HepG2 (cell line): ENCODE measurements around the gene ZBTB4. TPM values are rescaled to one million over a fixed set of nuclear protein-coding genes. Genes with fewer than 3 reads are reported as not detected.

ENCODE experiments used
- AGO2 ChIP-seq: fragments of 200-400 bp; formaldehyde crosslinking; optimal IDR thresholded peaks from 2 replicates; pipeline ENCODE3; 2017; ENCODE audit warnings: mild to moderate bottlenecking, low read depth, low read length, moderate library complexity
- ARNTL ChIP-seq: sonication (generic); formaldehyde crosslinking; IDR thresholded peaks from 2 replicates; pipeline ENCODE4 v1.4.0; 2020; ENCODE audit warnings: mild to moderate bottlenecking, missing genetic modification reagents
- CEBPG ChIP-seq: IDR thresholded peaks from 2 replicates; pipeline ENCODE4 v1.6.1; 2016
- GATA4 ChIP-seq: sonication (generic); IDR thresholded peaks from 2 replicates; pipeline ENCODE4 v1.6.1; 2016; ENCODE audit warnings: antibody characterized with exemption, low read depth, borderline replicate concordance
- IRF2 ChIP-seq: IDR thresholded peaks from 2 replicates; pipeline ENCODE4 v1.6.1; 2018; ENCODE audit warnings: missing genetic modification reagents, missing compliant biosample characterization
- KDM2A ChIP-seq: sonication (generic); formaldehyde crosslinking; IDR thresholded peaks from 2 replicates; pipeline ENCODE4 v1.4.0; 2020; ENCODE audit warnings: low read depth, missing genetic modification reagents, borderline replicate concordance
- PCBP2 ChIP-seq: fragments of 200-400 bp; formaldehyde crosslinking; optimal IDR thresholded peaks from 2 replicates; pipeline ENCODE3; 2018; ENCODE audit warnings: low read length, low read depth; ENCODE audit not compliant: poor library complexity, severe bottlenecking
- SOX6 ChIP-seq, 2 experiments: fragments of 450-650 bp in 1 of 2; sonication (generic) in 1 of 2; formaldehyde crosslinking in 1 of 2; IDR thresholded peaks; 2 replicates each; pipeline versions ENCODE4 v1.4.0 to v1.6.1; 2017 to 2020; ENCODE audit warnings: antibody characterized with exemption in 1 of 2, mild to moderate bottlenecking in 1 of 2, missing genetic modification reagents in 1 of 2
- YEATS4 ChIP-seq: sonication (generic); formaldehyde crosslinking; IDR thresholded peaks from 2 replicates; pipeline ENCODE4 v1.4.0; 2020; ENCODE audit warnings: missing genetic modification reagents, borderline replicate concordance
- ZBTB7B ChIP-seq: sonication (generic); formaldehyde crosslinking; IDR thresholded peaks from 2 replicates; pipeline ENCODE4 v1.4.0; 2020; ENCODE audit warnings: missing genetic modification reagents
- ZFYVE20 ChIP-seq: sonication (generic); formaldehyde crosslinking; IDR thresholded peaks from 2 replicates; pipeline ENCODE4 v1.8.0; 2023; ENCODE audit warnings: low read depth, mild to moderate bottlenecking, moderate library complexity, missing genetic modification reagents, borderline replicate concordance
- ZHX1 ChIP-seq: sonication (generic); formaldehyde crosslinking; IDR thresholded peaks from 2 replicates; pipeline ENCODE4 v1.8.1; 2022; ENCODE audit warnings: low read depth, mild to moderate bottlenecking, missing genetic modification reagents
- ZNF180 ChIP-seq: sonication (generic); formaldehyde crosslinking; IDR thresholded peaks from 2 replicates; pipeline ENCODE4 v1.4.0; 2020; ENCODE audit warnings: low read depth, missing genetic modification reagents, borderline replicate concordance
- ZNF274 ChIP-seq: sonication (generic); formaldehyde crosslinking; IDR thresholded peaks from 2 replicates; pipeline ENCODE4 v1.5.1; 2020; ENCODE audit warnings: mild to moderate bottlenecking, missing genetic modification reagents
- ZNF317 ChIP-seq: sonication (generic); formaldehyde crosslinking; IDR thresholded peaks from 2 replicates; pipeline ENCODE4 v1.5.0; 2020; ENCODE audit warnings: mild to moderate bottlenecking, missing genetic modification reagents
- ZNF547 ChIP-seq: sonication (generic); formaldehyde crosslinking; IDR thresholded peaks from 2 replicates; pipeline ENCODE4 v1.5.1; 2020; ENCODE audit warnings: mild to moderate bottlenecking, missing genetic modification reagents
- ZNF75D ChIP-seq: sonication (generic); formaldehyde crosslinking; IDR thresholded peaks from 2 replicates; pipeline ENCODE4 v1.8.1; 2023; ENCODE audit warnings: missing genetic modification reagents, mild to moderate bottlenecking, borderline replicate concordance
- ZSCAN21 ChIP-seq: sonication (generic); formaldehyde crosslinking; IDR thresholded peaks from 2 replicates; pipeline ENCODE4 v1.8.0; 2022; ENCODE audit warnings: mild to moderate bottlenecking, missing genetic modification reagents, moderate library complexity, borderline replicate concordance
- polyA plus RNA-seq, 8 experiments: library from polyadenylated mRNA; depleted of rRNA in 3 of 8; stranded (reverse) in 7 of 8; unstranded in 1 of 8; fragments of >200 nt; fragmentation: Illumina TruSeq in 4 of 8; extraction: Trizol in 4 of 8; gene quantifications; 2 replicates each; pipeline versions ENCODE4 v1.2.1 to v1.2.3, GENCODE V29; 2011 to 2016; ENCODE audit warnings: low read depth in 4 of 8, missing spikeins in 1 of 8, mixed read lengths in 1 of 8; ENCODE audit not compliant: insufficient read depth in 1 of 8
- total RNA-seq, 5 experiments: library from RNA; depleted of rRNA; stranded (reverse); fragments of >200 nt; fragmentation: Illumina TruSeq; extraction: Trizol; gene quantifications; 2 replicates each; pipeline ENCODE4 v1.2.3, GENCODE V29; 2016; ENCODE audit warnings: low read depth in 1 of 5
- TF ChIP-seq, protein P1 (sequence below), 2 experiments: sonication (generic) in 1 of 2; formaldehyde crosslinking in 1 of 2; IDR thresholded peaks; 2 replicates each; pipeline versions ENCODE4 v1.5.1 to v1.6.1; 2011 to 2020; ENCODE audit warnings: borderline replicate concordance in 1 of 2, low read depth in 1 of 2, low read length in 1 of 2, mild to moderate bottlenecking in 1 of 2, missing genetic modification reagents in 1 of 2, moderate library complexity in 1 of 2

ZBTB4 gene
- total and polyA plus RNA-seq, 2 of the 13 experiments (the other 11 are each of a cell fraction or from before 2014, with no cell fraction given), result 4.3 to 7.4 TPM

DNA sequence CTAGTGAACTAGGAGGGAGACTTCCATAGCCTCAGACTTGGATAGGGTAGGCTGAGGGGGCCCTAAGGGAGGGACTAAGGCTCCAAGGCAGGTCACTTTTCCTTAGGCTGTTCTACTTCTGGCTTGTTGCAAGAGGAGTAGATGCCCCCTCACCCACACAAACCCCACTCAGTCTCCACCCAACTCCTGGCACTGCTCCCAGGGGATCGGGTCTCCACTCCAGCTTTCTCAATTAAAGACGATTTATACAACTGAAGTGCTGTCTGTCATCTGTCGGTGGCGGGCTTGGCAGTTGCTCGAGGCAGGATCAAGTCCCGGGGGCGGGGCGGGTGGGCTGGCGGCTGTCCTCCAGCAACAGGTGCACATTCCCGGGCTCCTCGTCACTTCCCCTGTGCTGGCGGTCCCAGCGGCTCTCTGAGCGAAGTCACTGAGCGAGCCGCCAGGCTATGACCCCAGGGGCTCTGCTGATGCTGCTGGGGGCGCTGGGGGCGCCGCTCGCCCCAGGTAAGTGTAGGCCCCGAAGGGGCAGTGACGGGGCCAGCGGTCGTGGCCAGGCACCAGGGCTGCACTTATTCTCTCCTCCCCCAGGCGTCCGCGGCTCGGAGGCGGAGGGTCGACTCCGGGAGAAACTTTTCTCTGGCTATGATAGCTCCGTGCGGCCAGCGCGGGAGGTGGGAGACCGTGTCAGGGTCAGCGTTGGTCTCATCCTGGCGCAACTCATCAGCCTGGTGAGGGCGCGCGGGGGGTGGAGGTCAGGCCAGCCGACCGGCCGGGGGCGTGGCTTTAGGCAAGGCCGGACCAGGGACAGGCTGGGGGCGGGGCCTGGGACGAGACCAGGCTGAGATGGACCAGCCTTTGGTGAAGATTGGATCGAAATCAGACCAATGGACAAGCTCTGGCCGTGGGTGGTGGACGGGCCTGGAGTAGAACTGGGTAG, 34.5 kb downstream of the ZBTB4 start, which contains the start of gene CHRNB1 (continued):
- no peak for TF ChIP-seq SOX6 (IDR thresholded peaks at IDR 0.05)
- peak; percentile 39; the same call in 1 of the 2 replicates for TF ChIP-seq SOX6 (CRISPR knock-in tag; IDR thresholded peaks at IDR 0.05)
- TF ChIP-seq, protein P1, sequence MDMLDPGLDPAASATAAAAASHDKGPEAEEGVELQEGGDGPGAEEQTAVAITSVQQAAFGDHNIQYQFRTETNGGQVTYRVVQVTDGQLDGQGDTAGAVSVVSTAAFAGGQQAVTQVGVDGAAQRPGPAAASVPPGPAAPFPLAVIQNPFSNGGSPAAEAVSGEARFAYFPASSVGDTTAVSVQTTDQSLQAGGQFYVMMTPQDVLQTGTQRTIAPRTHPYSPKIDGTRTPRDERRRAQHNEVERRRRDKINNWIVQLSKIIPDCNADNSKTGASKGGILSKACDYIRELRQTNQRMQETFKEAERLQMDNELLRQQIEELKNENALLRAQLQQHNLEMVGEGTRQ (IDR thresholded peaks at IDR 0.05; ENCODE audit: low read depth, low read length), result no peak
- TF ChIP-seq, protein P1 (CRISPR knock-in tag; IDR thresholded peaks at IDR 0.05; ENCODE audit: borderline replicate concordance), result no peak
- TF ChIP-seq ZBTB7B (CRISPR knock-in tag), result peak; percentile 87; the same call in 1 of the 2 replicates
- no peak for TF ChIP-seq PCBP2
- TF ChIP-seq ZFYVE20 (CRISPR knock-in tag), result no peak
- TF ChIP-seq ZNF317 (CRISPR knock-in tag), result peak; percentile 65; the same call in 1 of the 2 replicates
- no peak for TF ChIP-seq YEATS4 (CRISPR knock-in tag)
- no peak for TF ChIP-seq ZNF75D
- TF ChIP-seq ZNF180 (CRISPR knock-in tag), result no peak
- TF ChIP-seq AGO2, result no peak
- TF ChIP-seq ARNTL (CRISPR knock-in tag), result peak; percentile 64; the same call in 1 of the 2 replicates
- no peak for TF ChIP-seq GATA4
- TF ChIP-seq ZSCAN21 (CRISPR knock-in tag), result peak; percentile 68
- TF ChIP-seq KDM2A (CRISPR knock-in tag), result peak; percentile 78
- peak; percentile 54; the same call in 1 of the 2 replicates for TF ChIP-seq CEBPG (CRISPR knock-in tag)
- TF ChIP-seq ZNF274 (CRISPR knock-in tag), result 0 out of 2 replicates have a peak, but pooled peaks have one; percentile 26
- peak; percentile 37; the same call in 1 of the 2 replicates for TF ChIP-seq IRF2 (CRISPR knock-in tag)
- peak; percentile 54; the same call in 1 of the 2 replicates for TF ChIP-seq ZNF547 (CRISPR knock-in tag)
- TF ChIP-seq ZHX1 (CRISPR knock-in tag), result 0 out of 2 replicates have a peak, but pooled peaks have one; percentile 32
